T-helper 1 cell treated with Interleukin-12 subunit alpha and Interleukin-12 subunit beta and Interleukin-4 antibody, amounts not matched to agents 30 ng/mL and 1 ng/mL, for 36 hours (primary cell): Measurements from ENCODE around the gene PHACTR3. TPM values are rescaled to one million over a fixed set of nuclear protein-coding genes. Genes with fewer than 3 reads are reported as not detected.

Source experiments
- intact Hi-C: fragments of 100-400 bp; cut with micrococcal nuclease; formaldehyde crosslinking; loops from one replicate; pipeline ENCODE4 v1.15.1; 2024
- total RNA-seq: library from RNA; stranded (reverse); gene quantifications from 2 replicates; pipeline ENCODE4 v1.2.3, GENCODE V29; 2022

The PHACTR3 gene
- total RNA-seq, 1 donor from 2014 or later: not detected

DNA sequence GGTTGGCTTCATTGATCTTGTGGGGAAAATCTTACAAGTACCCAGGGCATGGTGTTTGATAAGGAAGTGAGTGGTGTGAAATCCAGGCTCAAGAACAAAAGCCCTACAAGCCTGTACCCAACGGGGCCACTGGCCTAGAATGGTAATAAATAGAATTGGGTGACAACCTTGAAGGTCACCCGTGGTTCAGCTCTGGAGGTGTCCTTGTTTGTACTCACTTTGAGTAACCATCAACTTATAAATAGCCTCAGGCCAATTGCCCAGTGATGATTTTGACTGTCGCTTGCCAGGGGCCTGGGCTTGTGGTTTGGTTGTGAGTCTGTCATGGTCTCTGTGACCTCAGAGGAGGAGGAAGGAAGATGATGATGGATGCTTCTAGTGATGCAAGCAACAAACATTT is 87.8 kb downstream of the PHACTR3 start:
- intact Hi-C loops: no loop called here

DNA sequence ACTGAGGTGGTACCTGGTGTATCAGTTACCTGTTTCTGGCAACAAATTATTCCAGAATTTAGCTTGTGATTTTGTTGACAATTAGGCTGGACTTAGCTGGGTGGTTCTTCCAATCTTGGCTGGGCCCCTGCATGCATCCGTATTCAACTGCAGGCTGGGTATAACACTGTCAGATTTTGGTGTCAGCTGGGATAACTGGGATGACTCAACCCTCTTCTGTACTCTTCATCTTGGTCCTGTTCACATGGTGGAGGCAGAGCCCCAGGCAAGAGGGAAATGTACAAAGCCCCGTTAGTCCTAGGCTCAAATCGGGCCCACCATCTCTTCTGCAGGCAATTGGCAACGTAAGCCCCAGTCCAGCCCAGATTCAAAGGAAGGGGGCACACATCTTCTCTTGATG is 89.2 kb downstream of the PHACTR3 start:
- intact Hi-C loops: no loop called here

DNA sequence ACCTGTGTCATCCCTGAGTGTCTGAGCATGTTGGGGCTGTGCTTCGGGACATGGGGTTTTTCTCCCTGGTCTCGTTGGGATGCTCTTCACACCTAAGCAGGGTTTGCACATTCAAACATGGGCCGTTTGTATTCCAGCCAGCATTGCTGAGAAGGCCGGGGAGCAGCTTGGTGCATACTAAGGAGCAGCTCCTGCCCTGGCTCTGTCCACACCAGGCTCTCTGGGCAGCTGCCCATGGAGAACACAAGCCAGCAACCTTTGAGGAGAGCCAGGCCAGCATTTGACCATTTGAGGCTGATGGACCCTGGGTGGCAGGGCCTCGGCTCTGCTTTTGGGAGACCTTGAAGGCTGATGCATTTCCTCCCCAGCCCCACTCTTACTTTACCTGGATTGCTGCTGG is 92.1 kb downstream of the PHACTR3 start:
- intact Hi-C loops: no loop called here

DNA sequence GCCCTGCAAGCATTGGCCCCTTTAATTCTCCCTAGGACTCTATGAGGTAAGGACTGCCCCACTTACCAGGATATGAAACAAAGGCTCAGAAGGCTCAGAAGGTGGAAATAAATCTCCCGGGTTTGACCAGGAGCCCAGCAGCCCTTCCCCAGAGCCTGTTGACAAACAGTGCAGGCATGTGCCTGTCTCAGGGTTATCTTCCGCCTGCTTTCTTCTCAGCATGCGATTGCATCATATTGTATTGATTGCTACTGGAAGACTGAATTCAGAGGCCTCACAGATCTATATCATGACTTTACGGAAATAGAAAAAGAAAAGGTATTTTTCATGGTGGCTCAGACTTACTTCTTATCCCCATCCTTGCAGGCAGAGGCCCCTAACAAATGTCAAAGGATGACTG is 92.7 kb downstream of the PHACTR3 start:
- intact Hi-C loops: no loop called here

DNA sequence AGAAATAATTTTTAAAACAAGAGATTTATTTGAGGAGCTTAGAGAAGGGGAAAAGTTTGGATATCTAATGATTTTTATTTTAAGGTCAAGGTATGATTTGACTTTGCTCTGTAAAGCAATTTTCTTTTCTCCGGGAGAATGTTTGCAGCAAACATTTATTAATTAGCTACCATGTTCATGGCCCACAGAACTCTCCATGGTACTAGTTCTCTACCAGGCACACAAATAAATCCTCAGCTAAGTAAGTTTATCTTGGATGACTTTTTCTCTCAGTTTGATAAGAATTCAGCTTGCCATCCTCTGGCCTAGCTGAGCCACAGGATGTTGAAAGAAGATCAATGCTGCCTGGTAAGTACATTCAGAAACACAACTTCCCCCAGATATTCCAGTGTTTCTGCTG is 94.3 kb downstream of the PHACTR3 start:
- intact Hi-C loops: no loop called here

DNA sequence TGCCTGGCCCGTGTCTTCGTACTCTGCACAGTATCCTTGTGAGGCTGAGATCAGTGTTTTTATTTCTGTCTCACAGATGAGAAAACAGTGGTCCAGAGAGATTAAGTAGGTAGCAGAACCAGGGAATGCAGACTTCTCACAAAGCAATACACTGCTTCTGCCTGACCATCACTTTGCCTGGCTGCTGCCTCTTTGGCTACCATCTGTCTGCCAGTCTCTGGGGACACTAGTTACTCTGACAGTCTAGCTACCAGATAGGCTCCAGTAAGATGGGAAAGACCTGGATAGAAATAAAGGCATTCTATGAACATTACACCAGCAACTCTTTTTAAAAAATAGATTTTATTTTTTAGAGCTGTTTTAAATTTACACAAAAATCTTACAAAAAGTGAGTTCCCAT is 96.9 kb downstream of the PHACTR3 start:
- intact Hi-C loops: no loop called here

DNA sequence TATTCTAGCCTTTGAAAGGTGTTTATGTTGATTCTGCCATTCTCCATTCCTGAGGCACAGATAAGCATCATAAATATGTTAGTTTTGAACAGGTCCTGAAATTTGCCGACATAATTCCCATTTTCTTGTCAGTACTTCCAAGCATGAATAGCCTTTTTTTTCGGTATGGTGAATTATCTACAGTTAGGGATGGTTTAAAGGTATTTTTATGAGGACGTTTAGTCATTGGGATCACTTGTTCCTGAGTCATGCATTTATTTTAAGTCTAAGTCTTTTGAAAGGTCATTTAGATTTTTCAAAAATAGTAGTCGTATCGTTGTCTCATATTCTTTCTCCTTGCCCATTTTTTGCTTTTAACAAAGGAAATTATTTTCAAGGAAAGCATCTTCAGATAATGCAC is 98.7 kb downstream of the PHACTR3 start:
- intact Hi-C loops: no loop called here

DNA sequence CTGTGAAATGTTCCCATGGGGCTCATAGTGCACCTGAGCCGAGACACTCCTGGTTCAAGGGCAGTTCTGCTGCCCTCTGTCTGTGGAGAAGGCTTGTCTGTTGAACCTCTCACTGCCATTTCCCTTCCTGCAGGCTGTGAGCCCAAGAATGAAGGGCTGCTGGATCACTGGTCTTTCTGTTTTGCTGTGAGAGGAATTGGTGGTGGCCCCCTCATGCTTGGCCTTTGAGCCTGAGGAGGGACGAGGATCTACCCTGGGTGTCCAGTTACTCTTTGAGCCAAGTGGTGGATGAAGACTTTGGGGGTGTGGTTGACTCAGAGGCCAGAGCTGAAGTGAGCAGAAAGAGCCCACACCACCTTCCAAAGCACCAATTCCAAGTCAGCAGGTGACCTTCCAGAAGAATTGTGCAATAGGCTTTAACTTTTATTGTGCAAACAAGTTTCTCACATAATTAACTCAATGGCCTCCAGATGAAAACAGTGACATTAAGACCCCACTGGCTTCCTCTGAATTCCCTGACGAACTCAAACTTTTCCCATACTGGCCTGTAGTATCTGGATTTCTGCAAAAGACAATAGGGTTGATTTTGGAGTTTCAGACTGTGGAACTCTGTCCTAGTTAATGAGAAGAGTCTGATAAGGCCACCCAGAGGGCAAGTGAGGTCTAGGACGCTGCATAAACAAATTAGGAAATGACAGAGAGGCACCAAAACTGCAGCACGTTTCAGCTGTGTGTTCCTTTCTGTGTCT is 101.5 kb downstream of the PHACTR3 start:
- intact Hi-C loops: no loop called here

DNA sequence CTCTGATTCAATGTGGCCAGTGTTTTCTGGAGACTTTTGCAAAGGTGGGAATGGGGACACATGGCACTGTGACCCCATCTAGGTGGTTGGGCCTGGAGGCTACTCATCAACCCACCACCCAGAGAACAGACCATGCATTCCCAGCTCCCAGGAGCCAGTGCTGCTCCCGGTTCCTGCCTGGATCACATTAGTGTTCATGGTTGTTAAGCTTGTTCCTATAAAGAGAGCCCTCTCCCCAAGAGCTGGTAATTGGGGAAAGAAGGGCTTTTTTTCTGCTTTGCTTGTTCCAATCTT is 102.0 kb downstream of the PHACTR3 start:
- intact Hi-C loops: no loop called here

DNA sequence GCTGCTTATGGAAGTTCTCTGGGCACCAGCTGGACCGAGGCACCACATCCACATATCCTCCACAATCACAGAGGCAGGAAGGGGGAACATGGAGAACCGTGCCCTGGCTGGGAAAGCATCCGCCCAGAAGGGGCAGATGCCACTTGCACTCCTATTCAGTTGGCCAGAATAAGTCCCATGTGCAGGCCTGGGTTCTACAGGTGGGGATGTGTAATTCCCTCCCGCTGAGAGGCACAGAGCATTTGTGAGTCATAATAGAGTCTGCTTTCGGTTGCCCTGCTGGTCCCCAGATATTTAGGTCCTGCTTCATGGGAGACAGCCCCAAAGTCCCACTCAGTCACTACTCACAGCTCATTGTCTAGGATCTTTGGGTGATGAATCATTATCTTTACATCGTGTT is 104.0 kb downstream of the PHACTR3 start:
- intact Hi-C loops: no loop called here

DNA sequence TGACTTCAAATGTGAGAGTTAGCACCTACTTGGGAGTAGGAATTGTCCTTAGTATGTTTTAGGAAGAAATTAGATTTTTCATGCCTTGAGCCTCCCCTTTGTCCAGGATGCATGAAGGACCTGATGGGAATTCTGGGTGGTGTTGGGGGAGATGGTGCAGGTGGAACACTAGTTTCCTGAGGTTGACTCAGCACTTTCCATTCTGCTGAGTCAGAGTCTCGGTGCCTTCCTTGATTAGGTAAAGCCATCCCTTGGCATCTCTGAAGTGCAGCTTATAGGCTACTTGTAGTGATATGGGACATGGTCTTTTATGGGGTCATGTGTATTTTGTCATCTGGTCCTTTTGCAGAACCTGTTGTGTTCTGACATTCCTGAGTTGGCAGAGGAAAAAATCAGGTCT is 105.3 kb downstream of the PHACTR3 start:
- intact Hi-C loops: no loop called here

DNA sequence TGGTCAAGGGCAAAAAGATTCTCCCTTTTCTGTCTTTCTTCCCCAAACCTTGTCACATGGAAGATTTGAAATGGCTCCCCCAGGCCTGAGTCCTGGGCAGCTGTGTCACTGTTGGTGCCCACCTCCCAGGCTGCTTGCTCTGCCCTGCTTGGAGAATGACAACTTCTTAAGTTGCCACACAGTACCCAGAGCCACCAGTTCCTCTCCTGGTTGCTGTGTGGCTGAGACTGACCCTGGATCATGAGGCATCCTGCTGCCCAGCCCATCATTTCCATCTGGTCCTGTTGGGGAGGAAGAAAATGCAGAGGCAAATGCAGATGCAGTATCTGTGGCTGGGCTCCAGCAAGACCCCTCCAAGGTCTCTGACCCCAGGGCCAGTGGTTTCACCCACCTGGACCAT is 113.7 kb downstream of the PHACTR3 start:
- intact Hi-C loops: no loop called here

DNA sequence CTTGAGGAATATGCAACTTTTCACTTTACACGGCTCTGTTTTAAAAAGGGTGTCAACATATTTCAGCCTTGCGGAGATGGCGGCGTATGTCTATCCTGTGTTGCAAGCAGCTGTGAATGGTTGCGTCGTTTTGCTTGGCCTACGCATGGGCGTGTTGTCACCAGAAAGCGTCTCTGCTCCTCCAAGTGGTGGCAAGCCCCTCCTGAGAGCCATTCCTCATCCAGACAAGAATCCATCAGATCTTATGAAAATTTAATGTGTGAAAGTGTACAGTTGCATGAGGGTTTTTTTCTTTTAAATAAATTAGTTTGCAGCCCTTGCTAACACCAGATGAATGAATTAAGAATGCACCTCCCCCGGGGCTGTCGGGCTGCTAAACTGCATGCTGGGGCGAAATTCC is 114.4 kb downstream of the PHACTR3 start:
- intact Hi-C loops: no loop called here

DNA sequence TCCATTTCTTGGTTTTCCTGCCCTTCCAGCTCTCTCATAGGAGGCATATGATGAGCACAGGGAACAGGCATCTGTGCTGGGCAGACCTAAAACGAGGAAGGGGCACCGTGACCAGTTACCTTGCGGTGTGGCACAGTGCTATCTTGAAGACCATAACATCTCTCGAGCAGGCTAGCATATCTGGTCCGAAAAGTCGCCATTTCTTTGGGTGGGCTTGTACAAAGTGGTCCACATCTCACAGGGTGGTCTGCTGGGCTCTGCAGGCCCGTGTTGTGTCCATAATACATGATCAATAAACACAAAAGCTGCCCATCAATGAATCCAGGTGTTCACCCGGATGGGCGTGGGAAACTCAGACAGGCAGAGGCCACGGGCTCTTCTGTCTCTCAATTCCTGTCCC is 115.7 kb downstream of the PHACTR3 start:
- intact Hi-C loops: no loop called here

DNA sequence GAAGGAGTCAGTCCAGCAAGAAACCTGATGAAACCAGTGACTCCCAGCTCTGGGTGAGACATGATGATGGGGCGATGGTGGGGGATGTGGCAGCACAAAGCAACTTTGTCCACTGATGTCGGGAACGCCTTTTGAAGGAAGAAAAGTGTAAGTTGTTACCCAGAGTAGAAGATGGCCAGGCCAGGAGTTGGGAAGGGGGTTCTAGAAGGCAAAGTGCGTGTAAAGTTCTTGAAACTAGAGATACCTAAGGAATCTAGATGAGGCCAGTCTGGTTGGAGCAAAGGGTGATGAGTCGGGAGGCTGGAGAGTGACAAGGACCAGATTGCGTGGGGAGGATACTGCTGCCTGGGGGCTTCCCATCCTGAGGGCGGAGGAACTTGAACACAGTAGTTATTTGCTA is 117.0 kb downstream of the PHACTR3 start:
- intact Hi-C loops: no loop called here

DNA sequence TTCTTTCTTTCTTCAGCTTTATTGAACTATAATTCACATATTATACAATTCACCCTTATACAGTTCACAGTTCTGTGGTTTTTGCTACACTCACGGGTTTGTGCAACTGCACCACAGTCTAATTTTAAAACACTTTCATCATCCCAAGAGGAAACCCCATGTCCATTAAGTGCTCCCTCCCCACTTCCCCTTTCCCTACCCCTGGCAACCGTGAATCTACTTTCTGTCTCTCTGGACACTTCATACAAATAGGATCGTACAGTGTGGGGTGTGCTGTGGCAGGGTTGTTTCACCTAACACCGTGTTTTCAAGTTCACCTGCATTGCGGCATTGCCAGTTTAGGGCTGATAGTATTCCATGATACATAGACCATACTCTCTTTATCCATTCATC is 118.8 kb downstream of the PHACTR3 start:
- intact Hi-C loops: no loop called here

DNA sequence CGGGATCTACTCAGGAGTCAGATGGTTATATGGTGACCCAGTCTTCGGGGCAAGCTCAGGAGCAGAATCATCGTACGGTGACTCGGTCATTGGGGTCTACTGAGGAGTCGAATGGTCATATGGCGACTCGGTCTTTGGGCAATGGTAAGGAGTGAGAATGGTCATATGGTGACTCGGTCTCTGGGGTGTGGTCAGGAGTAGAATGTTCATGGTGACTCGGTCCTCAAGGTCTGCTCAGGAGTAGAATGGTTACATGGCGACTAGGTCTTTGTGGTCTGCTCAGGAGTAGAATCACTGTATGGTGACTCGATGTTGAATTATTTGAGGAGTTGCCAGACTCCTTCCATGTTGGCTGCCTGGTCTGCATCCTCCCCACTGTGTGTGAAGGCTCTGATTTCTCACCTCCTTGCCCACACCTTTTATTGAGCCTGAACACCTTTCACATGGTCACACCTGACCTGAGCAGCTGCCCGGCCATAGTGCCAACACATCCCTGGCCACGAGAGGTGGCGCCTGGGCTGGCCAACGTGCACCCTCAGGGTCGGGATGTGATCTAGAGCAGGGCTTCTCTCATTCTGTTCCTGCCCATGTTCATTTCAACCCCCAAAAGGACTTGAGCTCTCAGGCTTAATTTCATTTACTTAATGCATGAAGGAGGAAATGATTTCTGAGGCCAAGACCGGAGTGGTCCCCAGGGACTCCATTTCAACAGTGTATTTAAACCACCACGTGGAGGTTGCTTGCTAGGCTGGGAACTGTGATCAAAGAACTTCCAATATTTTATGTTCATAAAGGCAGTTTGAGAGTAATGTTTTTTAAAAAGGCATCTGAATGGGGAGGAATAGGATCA is 119.5 kb downstream of the PHACTR3 start:
- intact Hi-C loops: no loop called here

DNA sequence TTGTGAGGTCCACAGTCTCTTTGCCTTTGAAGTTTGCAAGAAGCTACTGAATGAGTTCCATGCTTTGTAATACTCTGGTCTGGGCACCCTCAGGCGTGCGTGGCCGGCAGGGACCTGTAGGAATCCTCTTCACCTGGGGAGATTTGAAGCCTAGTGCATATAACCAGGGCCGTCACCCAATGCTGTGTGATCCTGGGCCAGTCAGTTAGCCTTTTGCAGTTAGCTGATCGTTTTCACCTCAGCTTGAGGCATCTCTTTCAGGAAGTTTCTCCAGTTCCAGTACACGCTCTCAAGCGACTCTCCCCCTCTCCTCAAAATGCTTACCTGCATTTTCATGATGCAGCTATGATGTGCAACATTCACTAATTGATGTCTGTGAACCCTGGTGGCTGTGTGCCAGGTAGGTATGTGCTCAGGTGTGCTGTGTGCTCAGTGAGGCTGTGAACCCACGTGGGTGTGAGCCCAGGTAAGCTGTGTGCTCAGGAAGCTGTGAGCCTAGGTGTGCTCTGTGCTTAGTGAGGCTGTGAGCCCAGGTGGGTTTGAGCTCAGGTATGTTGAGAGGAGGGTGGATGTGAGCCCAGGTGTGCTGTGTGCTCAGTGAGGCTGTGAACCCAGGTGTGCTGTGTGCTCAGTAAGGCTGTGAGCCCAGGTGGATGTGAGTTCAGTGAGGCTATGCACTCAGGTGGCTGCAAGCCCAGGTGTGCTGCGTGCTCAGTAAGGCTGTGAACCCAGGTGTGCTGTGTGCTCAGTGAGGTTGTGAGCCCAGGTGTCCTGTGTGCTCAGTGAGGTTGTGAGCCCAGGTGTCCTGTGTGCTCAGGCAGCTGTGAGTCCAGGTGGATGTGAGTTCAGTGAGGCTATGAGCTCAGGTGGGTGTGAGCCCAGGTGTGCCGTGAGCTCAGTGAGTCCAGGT is 120.4 kb downstream of the PHACTR3 start:
- intact Hi-C loops: no loop called here

DNA sequence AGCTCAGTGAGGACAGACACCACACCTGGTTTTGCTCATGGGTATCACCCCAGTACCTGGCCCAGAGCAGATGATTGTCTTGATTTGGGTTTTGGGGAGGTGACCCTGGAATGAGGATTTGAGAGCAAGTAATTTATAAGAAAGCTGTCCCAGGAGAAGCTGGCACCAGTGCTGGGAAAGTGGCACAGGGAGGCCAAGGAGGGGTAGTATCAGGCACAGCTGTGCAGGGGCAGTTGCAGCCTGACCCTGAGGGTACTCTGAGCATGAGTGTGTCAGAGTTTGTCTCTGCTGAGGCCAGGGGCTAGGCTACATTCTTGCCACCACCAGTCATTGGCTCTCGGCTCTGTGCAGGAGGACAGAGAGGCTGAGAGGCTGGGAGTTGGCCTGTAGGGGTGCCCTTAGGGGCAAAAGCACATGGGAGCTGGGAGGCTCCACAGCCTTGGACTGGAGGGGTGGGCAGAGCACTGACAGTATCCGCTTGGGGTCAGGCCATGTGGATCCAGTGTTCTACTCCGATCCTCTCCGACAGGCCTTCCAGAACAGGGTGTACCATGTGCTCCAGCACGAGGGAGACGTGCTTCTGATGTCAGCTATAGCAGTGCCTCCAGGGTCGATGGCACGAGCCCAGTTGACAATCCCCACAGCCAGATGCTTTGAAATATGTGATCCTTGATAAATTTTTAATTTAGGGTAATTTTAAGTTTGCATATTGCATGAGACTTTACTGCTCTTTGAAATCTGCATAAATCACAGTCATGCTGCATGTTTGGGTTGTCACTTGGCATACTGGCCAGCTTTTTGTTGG is 121.3 kb downstream of the PHACTR3 start:
- intact Hi-C loops: no loop called here

DNA sequence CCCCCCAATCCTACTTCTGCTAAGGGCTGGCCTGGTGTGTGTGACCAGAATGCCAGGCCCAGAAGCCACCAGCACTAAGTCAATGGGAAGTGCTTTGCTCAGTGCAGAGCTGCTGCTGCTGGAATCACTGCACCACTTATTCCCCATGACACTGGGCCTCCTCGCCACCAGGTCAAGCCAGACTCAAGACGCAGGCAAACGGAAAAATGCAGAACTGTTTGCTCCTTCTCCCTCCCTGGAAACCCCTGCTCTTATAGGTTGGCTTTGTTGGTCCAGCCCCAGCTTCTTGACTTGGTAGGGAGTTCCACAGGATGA is 121.9 kb downstream of the PHACTR3 start:
- intact Hi-C loops: no loop called here

DNA sequence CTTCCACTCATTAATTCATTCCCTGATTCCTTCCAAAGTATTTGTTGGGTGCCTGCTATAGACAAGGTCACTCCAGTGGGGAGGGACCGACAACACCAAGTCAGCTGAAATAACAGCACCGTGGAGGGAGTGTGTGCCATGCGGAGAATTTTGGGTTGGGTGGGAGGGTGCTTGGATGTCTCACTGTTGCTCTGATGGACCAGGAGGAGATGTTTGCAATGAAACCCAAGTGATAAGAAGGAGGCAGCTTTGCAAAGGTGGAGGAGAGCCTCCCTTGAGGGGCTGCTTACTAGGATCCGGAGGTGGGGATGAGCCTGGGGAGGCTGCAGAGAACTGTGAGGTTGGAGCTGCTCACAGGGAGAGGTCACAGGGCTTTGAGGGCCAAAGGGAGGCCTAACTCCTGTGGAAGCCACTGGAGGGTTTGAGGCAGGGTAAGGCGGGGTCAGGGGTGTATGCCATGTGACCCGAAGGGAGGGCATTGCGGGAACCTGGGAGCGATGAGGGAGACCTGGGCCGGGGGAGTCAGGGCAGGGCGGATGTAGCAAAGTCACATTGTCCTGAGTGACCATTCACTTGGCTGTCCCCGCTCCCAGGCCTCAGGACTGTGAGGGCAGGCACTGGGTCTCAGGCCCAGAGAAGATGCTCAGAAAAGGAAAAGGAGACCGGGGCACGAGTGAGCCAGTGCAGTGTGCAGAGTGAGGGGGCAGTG is 124.5 kb downstream of the PHACTR3 start:
- intact Hi-C loops: no loop called here
